SK-N-SH (cell line): ENCODE results near the gene ARMH4. TPM values are rescaled to one million over a fixed set of nuclear protein-coding genes. Genes with fewer than 3 reads are reported as not detected.

Source experiments
- CTCF ChIA-PET: fragments of 300-600, 350-600 bp; formaldehyde crosslinking; extraction: SDS; loops from one replicate; lab custom pipeline; 2021; lab: Yijun Ruan, JAX
- POLR2A ChIA-PET: fragments of 350-600 bp; sonication (Branson Sonifier 250); formaldehyde crosslinking; extraction: SDS; loops from one replicate; lab custom pipeline; 2020; ENCODE audit warnings: antibody characterized with exemption, inconsistent platforms; lab: Yijun Ruan, JAX
- DNase-seq: peaks from one replicate; pipeline ENCODE4 v3.0.0; 2012
- H2AFZ ChIP-seq: fragments of 200-600 bp; sonication (generic); 2 replicates; pipeline ENCODE4 v1.8.1; 2016; ENCODE audit warnings: antibody characterized with exemption, mild to moderate bottlenecking, low read depth
- H3F3A ChIP-seq: fragments of 200-600 bp; sonication (generic); replicated peaks from 2 replicates; pipeline ENCODE3; 2016; ENCODE audit warnings: antibody characterized with exemption, mild to moderate bottlenecking; ENCODE audit not compliant: insufficient read depth
- H3K27ac ChIP-seq, 2 experiments: fragments of 200-500 bp in 1 of 2; fragments of 200-600 bp in 1 of 2; sonication (Bioruptor generic) in 1 of 2; sonication (generic), shearing (Covaris generic) in 1 of 2; 2 replicates each; pipeline versions ENCODE4 v1.5.1 to v1.6.1; 2014 to 2016; ENCODE audit warnings: low read depth in 2 of 2, inconsistent platforms in 1 of 2, low read length in 1 of 2, mild to moderate bottlenecking in 1 of 2, mixed read lengths in 1 of 2
- H3K27me3 ChIP-seq: fragments of 200-600 bp; sonication (generic), shearing (Covaris generic); 2 replicates; pipeline ENCODE4 v1.6.1; 2016; ENCODE audit warnings: mixed run types; ENCODE audit not compliant: insufficient read depth
- H3K36me3 ChIP-seq, 2 experiments: fragments of 200-500 bp in 1 of 2; fragments of 200-600 bp in 1 of 2; sonication (Bioruptor generic) in 1 of 2; sonication (generic) in 1 of 2; replicated peaks in 1 of 2; 2 replicates each; pipeline versions ENCODE3 to v1.5.1; 2014 to 2016; ENCODE audit warnings: low read length in 1 of 2, mild to moderate bottlenecking in 1 of 2; ENCODE audit not compliant: insufficient read depth in 2 of 2, control insufficient read depth in 1 of 2
- H3K4me1 ChIP-seq, 2 experiments: fragments of 200-500 bp in 1 of 2; fragments of 200-600 bp in 1 of 2; sonication (Bioruptor generic) in 1 of 2; sonication (generic), shearing (Covaris generic) in 1 of 2; 2 replicates each; pipeline versions ENCODE4 v1.5.1 to v1.6.1; 2014 to 2016; ENCODE audit warnings: low read depth in 1 of 2, low read length in 1 of 2, mixed run types in 1 of 2; ENCODE audit not compliant: insufficient read depth in 2 of 2, control insufficient read depth in 1 of 2
- H3K4me2 ChIP-seq: fragments of 200-600 bp; sonication (generic), shearing (Covaris generic); 2 replicates; pipeline ENCODE4 v1.6.1; 2017; ENCODE audit warnings: mixed run types
- H3K4me3 ChIP-seq, 2 experiments: fragments of 200-500 bp in 1 of 2; fragments of 200-600 bp in 1 of 2; sonication (Bioruptor generic) in 1 of 2; sonication (generic), shearing (Covaris generic) in 1 of 2; 2 replicates each; pipeline versions ENCODE4 v1.5.1 to v1.8.1; 2014 to 2016; ENCODE audit warnings: low read depth in 2 of 2, inconsistent platforms in 1 of 2, low read length in 1 of 2, mild to moderate bottlenecking in 1 of 2, mixed read lengths in 1 of 2, moderate library complexity in 1 of 2
- H3K79me2 ChIP-seq: fragments of 200-600 bp; sonication (generic); 2 replicates; pipeline ENCODE4 v1.8.1; 2017; ENCODE audit warnings: mild to moderate bottlenecking; ENCODE audit not compliant: insufficient read depth
- H3K9ac ChIP-seq: fragments of 200-600 bp; sonication (generic); 2 replicates; pipeline ENCODE4 v1.6.1; 2017; ENCODE audit warnings: mixed run types
- H3K9me2 ChIP-seq: fragments of 200-600 bp; sonication (generic); 2 replicates; pipeline ENCODE4 v1.6.1; 2017; ENCODE audit warnings: mixed run types
- H3K9me3 ChIP-seq: fragments of 200-600 bp; sonication (generic); 2 replicates; pipeline ENCODE4 v1.6.1; 2017; ENCODE audit warnings: mixed run types, mild to moderate bottlenecking, moderate library complexity
- H4K20me1 ChIP-seq: fragments of 200-600 bp; sonication (generic); 2 replicates; pipeline ENCODE4 v1.6.1; 2017; ENCODE audit warnings: mild to moderate bottlenecking, mixed run types; ENCODE audit not compliant: insufficient read depth
- CHD2 ChIP-seq: fragments of 150-350 bp; IDR thresholded peaks from 2 replicates; pipeline ENCODE4 v1.6.1; 2018; ENCODE audit warnings: low read length; ENCODE audit not compliant: partially characterized antibody
- EP300 ChIP-seq, 2 experiments: IDR thresholded peaks; 2 replicates each; pipeline versions ENCODE4 v1.4.0 to v1.6.1; 2012; ENCODE audit warnings: borderline replicate concordance in 1 of 2, low read depth in 1 of 2, low read length in 1 of 2
- EZH2phosphoT487 ChIP-seq: fragments of 200-600 bp; sonication (generic); IDR thresholded peaks from 2 replicates; pipeline ENCODE4 v1.6.1; 2017; ENCODE audit warnings: low read depth, mixed run types, mild to moderate bottlenecking, antibody characterized with exemption, moderate library complexity, borderline replicate concordance
- FOSL2 ChIP-seq: IDR thresholded peaks from 2 replicates; pipeline ENCODE4 v1.4.0; 2012; ENCODE audit warnings: low read depth, mild to moderate bottlenecking, moderate library complexity, borderline replicate concordance
- FOXM1 ChIP-seq: IDR thresholded peaks from 2 replicates; pipeline ENCODE4 v1.4.0; 2012; ENCODE audit warnings: low read depth, mild to moderate bottlenecking
- GABPA ChIP-seq: IDR thresholded peaks from 2 replicates; pipeline ENCODE4 v1.4.0; 2012; ENCODE audit warnings: low read depth, mild to moderate bottlenecking
- GATA2 ChIP-seq: sonication (generic); formaldehyde crosslinking; IDR thresholded peaks from 2 replicates; pipeline ENCODE4 v1.5.0; 2020; ENCODE audit warnings: mild to moderate bottlenecking, missing genetic modification reagents
- IRF3 ChIP-seq: fragments of 150-350 bp; IDR thresholded peaks from 2 replicates; pipeline ENCODE4 v1.6.1; 2016; ENCODE audit warnings: mild to moderate bottlenecking, low read depth, low read length
- JUND ChIP-seq: IDR thresholded peaks from 2 replicates; pipeline ENCODE4 v1.4.0; 2012
- MEF2A ChIP-seq: IDR thresholded peaks from 2 replicates; pipeline ENCODE4 v1.4.0; 2012; ENCODE audit warnings: low read depth, borderline replicate concordance
- RCOR1 ChIP-seq: fragments of 150-350 bp; IDR thresholded peaks from 2 replicates; pipeline ENCODE4 v1.6.1; 2017; ENCODE audit warnings: antibody characterized with exemption, low read length
- REST ChIP-seq: IDR thresholded peaks from 2 replicates; pipeline ENCODE4 v1.6.1; 2012; ENCODE audit warnings: mild to moderate bottlenecking, low read depth, low read length, moderate library complexity
- SIN3A ChIP-seq: IDR thresholded peaks from 2 replicates; pipeline ENCODE4 v1.6.1; 2012; ENCODE audit warnings: low read depth, mild to moderate bottlenecking, low read length, moderate library complexity, borderline replicate concordance
- SMC3 ChIP-seq: IDR thresholded peaks from 2 replicates; pipeline ENCODE4 v1.6.1; 2012; ENCODE audit warnings: low read depth, low read length, improper control_type of control experiment
- TAF1 ChIP-seq: IDR thresholded peaks from 2 replicates; pipeline ENCODE4 v1.6.1; 2012; ENCODE audit warnings: low read depth, mild to moderate bottlenecking, low read length, moderate library complexity, borderline replicate concordance
- TCF12 ChIP-seq: IDR thresholded peaks from 2 replicates; pipeline ENCODE4 v1.4.0; 2012
- YY1 ChIP-seq: IDR thresholded peaks from 2 replicates; pipeline ENCODE4 v1.4.0; 2012; ENCODE audit warnings: low read depth, mild to moderate bottlenecking
- WGBS: methylation state at CpG from one replicate; pipeline ENCODE4 v1.1.6; 2017; ENCODE audit warnings: low lambda C conversion rate; 5-methylcytosine and 5-hydroxymethylcytosine counted together
- polyA plus RNA-seq, 3 experiments: library from polyadenylated mRNA; depleted of rRNA; stranded (reverse); fragments of >200 nt; gene quantifications; 2 replicates each; pipeline ENCODE4 v1.2.3, GENCODE V29; 2012

The ARMH4 gene
- polyA plus RNA-seq, 1 of the 3 experiments (the other 2 are of a cell fraction) = 0.39 TPM

DNA sequence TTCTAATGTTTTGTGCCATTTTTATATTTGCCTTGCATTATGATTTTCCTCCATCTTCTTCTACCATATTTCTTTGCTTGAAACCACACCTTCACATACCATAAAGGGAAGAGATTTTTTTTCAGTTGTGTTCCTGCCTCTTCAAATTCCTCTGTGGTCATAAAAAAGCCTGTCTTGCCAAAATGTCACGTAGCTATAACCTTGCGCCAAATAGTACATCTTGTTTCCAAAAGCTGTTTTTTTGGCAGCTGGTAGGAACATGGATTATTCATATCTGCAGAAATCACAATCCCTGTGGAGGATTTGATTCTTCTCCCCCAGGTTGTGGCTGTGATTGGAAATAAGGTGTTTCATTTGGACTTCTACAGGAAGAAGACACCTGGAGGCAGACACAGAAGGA is 152.5 kb downstream of the ARMH4 start:
- H3K27ac ChIP-seq = no peak overlapping the region
- no peak overlapping the region for H3K4me3 ChIP-seq
- H3K9me3 ChIP-seq = no peaks in the 10 kb centered on the region
- H2AFZ ChIP-seq = no peak overlapping the region
- H3K4me2 ChIP-seq = no peak overlapping the region
- POLR2A ChIA-PET = no interaction called here
- no peaks in the 10 kb centered on the region for H3K9me2 ChIP-seq
- H3K4me1 ChIP-seq = peaks cover 0 to 16% of the 10 kb centered on the region in 2 experiments; a peak in 1 of 4 replicates
- no peak for TF ChIP-seq SIN3A
- TF ChIP-seq TAF1 = no peak
- TF ChIP-seq YY1 = no peak
- no peak for TF ChIP-seq SMC3
- no peak for TF ChIP-seq MEF2A
- TF ChIP-seq FOSL2 = no peak
- no peak for TF ChIP-seq TCF12
- no peak for TF ChIP-seq RCOR1
- no peak for TF ChIP-seq FOXM1
- no peak for TF ChIP-seq CHD2
- TF ChIP-seq GABPA = no peak
- no peak for TF ChIP-seq JUND
- no peak for TF ChIP-seq GATA2 (CRISPR knock-in tag)
- TF ChIP-seq IRF3 = no peak
- H3K36me3 ChIP-seq = no peaks in the 10 kb centered on the region
- H3K9ac ChIP-seq = no peak overlapping the region
- CTCF ChIA-PET = no interaction called here
- no peaks in the 10 kb centered on the region for H3F3A ChIP-seq
- no peak for DNase-seq
- WGBS = 36% methylated on average over 2 of the region's 2 CpGs
- H3K27me3 ChIP-seq = no peaks in the 10 kb centered on the region
- no peaks in the 10 kb centered on the region for H4K20me1 ChIP-seq
- no peaks in the 10 kb centered on the region for H3K79me2 ChIP-seq

GRCh38 chr14:57998766-57999165 is 153.2 kb downstream of the ARMH4 start:
- H2AFZ ChIP-seq = no peak overlapping the region
- no peaks in the 10 kb centered on the region for H3K9me3 ChIP-seq
- no peak for DNase-seq
- TF ChIP-seq EZH2phosphoT487 = no peak
- TF ChIP-seq REST = no peak
- no peak for TF ChIP-seq EP300 (IDR thresholded peaks at IDR 0.05; ENCODE audit: borderline replicate concordance in 1 of 2, low read depth in 1 of 2, low read length in 1 of 2)
- POLR2A ChIA-PET = no interaction called here
- no peaks in the 10 kb centered on the region for H3K27me3 ChIP-seq
- H3F3A ChIP-seq = no peaks in the 10 kb centered on the region
- H3K4me2 ChIP-seq = no peak overlapping the region
- no peak overlapping the region for H3K27ac ChIP-seq
- no peaks in the 10 kb centered on the region for H3K36me3 ChIP-seq
- H3K9ac ChIP-seq = no peak overlapping the region
- no peaks in the 10 kb centered on the region for H4K20me1 ChIP-seq
- H3K79me2 ChIP-seq = no peaks in the 10 kb centered on the region
- H3K9me2 ChIP-seq = no peaks in the 10 kb centered on the region
- peaks cover 0 to 16% of the 10 kb centered on the region in 2 experiments; a peak in 1 of 4 replicates for H3K4me1 ChIP-seq
- no peak overlapping the region for H3K4me3 ChIP-seq
- CTCF ChIA-PET = no interaction called here
- 19% methylated on average over 1 of the region's 1 CpG for WGBS
